ENCODE results near the gene NRSN2. TPM values are rescaled to one million over a fixed set of nuclear protein-coding genes. Genes with fewer than 3 reads are reported as not detected.

The NRSN2 gene
- total and polyA plus RNA-seq, 7 donors = 1.6 to 5.0 (median 3.4) TPM

GRCh38 chr20:327186-328026 lies 19.5 kb upstream of the NRSN2 start:
- Histone ChIP-seq H3K27ac (peak overlapping the region; percentile 58), H3K9me3 (no peaks in the 10 kb centered on the region), H3K4me3 (peak overlapping the region; percentile 70), H3K36me3 (ENCODE audit: insufficient read depth in 1 of 2, low read depth in 1 of 2) (no peaks in the 10 kb centered on the region), H3K27me3 (ENCODE audit: insufficient read depth in 3 of 3, low read length in 2 of 3) (no peaks in the 10 kb centered on the region), H3K4me1 (peaks cover 5% of the 10 kb centered on the region)
- DNase-seq (peak; percentile 80 to 81), ATAC-seq (peak in 3 of 4 donors; percentile 7 to 13 (median 11))
- WGBS, 3 donors = 11 to 17% (median 13%) methylated on average over 41 to 47 of the region's 47 CpGs
- no peak for TF ChIP-seq CTCF (IDR thresholded peaks at IDR 0.05)
- intact Hi-C loops (cut with DNase I) = no loop called here

- 58 to 66% (median 65%) methylated on average over 29 to 31 of the region's 31 CpGs for WGBS, 3 donors
- no peak for TF ChIP-seq CTCF (IDR thresholded peaks at IDR 0.05)
- H3K9me3 ChIP-seq = no peaks in the 10 kb centered on the region
- H3K27me3 ChIP-seq (ENCODE audit: insufficient read depth in 3 of 3, low read length in 2 of 3) = no peaks in the 10 kb centered on the region
- peak overlapping the region; percentile 70 for H3K4me3 ChIP-seq
- H3K36me3 ChIP-seq (ENCODE audit: insufficient read depth in 1 of 2, low read depth in 1 of 2) = no peaks in the 10 kb centered on the region
- ATAC-seq (no peak), DNase-seq (no peak)
- intact Hi-C loops (cut with DNase I) = no loop called here
- peaks cover 5% of the 10 kb centered on the region for H3K4me1 ChIP-seq
- H3K27ac ChIP-seq = peak overlapping the region; percentile 58
Observed at GRCh38 chr20:328027-328974, 18.6 kb upstream of the NRSN2 start.

- no peak for TF ChIP-seq CTCF (IDR thresholded peaks at IDR 0.05)
- H3K4me1 ChIP-seq = no peaks in the 10 kb centered on the region
- H3K27ac ChIP-seq = no peak overlapping the region
- WGBS, 3 donors = 54 to 59% (median 58%) methylated on average over 7 of the region's 7 CpGs
- no peaks in the 10 kb centered on the region for H3K27me3 ChIP-seq (ENCODE audit: insufficient read depth in 3 of 3, low read length in 2 of 3)
- ATAC-seq (no peak), DNase-seq (no peak)
- no peaks in the 10 kb centered on the region for H3K36me3 ChIP-seq (ENCODE audit: insufficient read depth in 1 of 2, low read depth in 1 of 2)
- no peak overlapping the region for H3K4me3 ChIP-seq
- intact Hi-C loops (cut with DNase I) = no loop called here
- no peaks in the 10 kb centered on the region for H3K9me3 ChIP-seq
Observed at GRCh38 chr20:328975-329695, 17.8 kb upstream of the NRSN2 start.

DNA sequence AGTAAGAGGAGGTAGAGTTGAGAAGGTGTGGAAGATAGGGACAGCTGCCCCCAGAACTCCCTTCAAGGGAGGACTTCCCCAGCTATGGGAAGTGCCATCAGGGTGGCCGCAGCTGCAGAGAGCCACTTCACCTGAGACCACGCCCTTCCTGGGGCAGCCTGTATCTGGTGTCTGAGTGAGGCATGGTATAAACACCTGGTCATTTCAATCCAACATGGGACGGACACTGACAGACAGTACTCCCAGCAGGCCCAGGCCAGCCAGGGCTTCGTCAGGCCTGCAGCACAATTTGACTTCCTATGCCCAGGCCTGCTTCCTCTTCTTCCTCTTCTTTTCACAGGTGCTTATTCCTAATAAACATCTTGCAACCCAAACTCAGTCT lies 17.1 kb upstream of the NRSN2 start:
- ATAC-seq (no peak), DNase-seq (no peak)
- 70 to 76% (median 71%) methylated on average over 4 of the region's 4 CpGs for WGBS, 3 donors
- Histone ChIP-seq H3K4me3 (no peak overlapping the region), H3K9me3 (no peaks in the 10 kb centered on the region), H3K36me3 (ENCODE audit: insufficient read depth in 1 of 2, low read depth in 1 of 2) (no peaks in the 10 kb centered on the region), H3K27ac (no peak overlapping the region), H3K27me3 (ENCODE audit: insufficient read depth in 3 of 3, low read length in 2 of 3) (no peaks in the 10 kb centered on the region), H3K4me1 (no peaks in the 10 kb centered on the region)
- TF ChIP-seq CTCF (IDR thresholded peaks at IDR 0.05) = no peak
- intact Hi-C loops (cut with DNase I) = loop anchor here in 1 of 2 donors (5.0 to 10.0 kb wide), 2 partner anchors 55 to 123 kb away; no protein-coding TSS in a partner anchor

All from psoas muscle (tissue), 8 donors.